ENCODE results near the gene AGPAT2.
A peak's percentile ranks its signal among the peaks of the same experiment; 100 is the strongest.

Gene AGPAT2

GRCh38 chr9:136723362-136723976 is 36.2 kb upstream of the AGPAT2 start:
- H3K36me3 ChIP-seq (ENCODE audit: control insufficient read depth in 2 of 2, insufficient read depth in 1 of 2, low read length in 2 of 2), result peaks cover 0 to 67% of the 10 kb centered on the region in 2 experiments; a peak in 2 of 3 replicates
- no peak overlapping the region for H3K4me3 ChIP-seq (ENCODE audit: low read depth, low read length)
- H3K4me1 ChIP-seq (ENCODE audit: control insufficient read depth, insufficient read depth, low read length), result no peaks in the 10 kb centered on the region; the same call in 1 of the 2 replicates
- POLR2A ChIA-PET, result interaction anchor here (3.8 kb wide), 1 partner anchor 10 kb away, joined by 25 read pairs; the partner anchor contains the start of gene DIPK1B
- H3K9me3 ChIP-seq (ENCODE audit: control insufficient read depth, insufficient read depth, low read depth, low read length), result no peaks in the 10 kb centered on the region
- CTCF ChIA-PET, result interaction anchor here (0.6 to 0.9 kb wide), 3 partner anchors 9 to 55 kb away, joined by 3 to 4 read pairs (median 4); no protein-coding TSS in a partner anchor
- no peak overlapping the region for H3K27ac ChIP-seq (ENCODE audit: extremely low read depth, low read depth, low read length)
- TF ChIP-seq YY1 (tag by site-specific recombination; IDR thresholded peaks at IDR 0.05) (0 out of 2 replicates have a peak, but pooled peaks have one; percentile 35), ZEB2 (tag by site-specific recombination; IDR thresholded peaks at IDR 0.05) (peak; percentile 35; the same call in 1 of the 2 replicates), ZNF214 (tag by site-specific recombination; IDR thresholded peaks at IDR 0.05; ENCODE audit: borderline replicate concordance) (no peak), ZNF341 (tag by site-specific recombination; IDR thresholded peaks at IDR 0.05; ENCODE audit: low read depth) (0 out of 2 replicates have a peak, but pooled peaks have one; percentile 0), PRDM10 (tag by site-specific recombination; IDR thresholded peaks at IDR 0.05) (no peak), ZBTB44 (tag by site-specific recombination; IDR thresholded peaks at IDR 0.05) (peak; percentile 36; the same call in 1 of the 2 replicates), ZNF692 (tag by site-specific recombination; IDR thresholded peaks at IDR 0.05) (no peak), ZNF138 (tag by site-specific recombination; IDR thresholded peaks at IDR 0.05; ENCODE audit: borderline replicate concordance) (no peak), ZBTB48 (tag by site-specific recombination; IDR thresholded peaks at IDR 0.05) (0 out of 2 replicates have a peak, but pooled peaks have one; percentile 22), ZBTB17 (tag by site-specific recombination; IDR thresholded peaks at IDR 0.05) (0 out of 2 replicates have a peak, but pooled peaks have one; percentile 21), ZNF514 (tag by site-specific recombination; IDR thresholded peaks at IDR 0.05) (no peak), ZSCAN23 (tag by site-specific recombination; IDR thresholded peaks at IDR 0.05) (no peak), PATZ1 (tag by site-specific recombination; IDR thresholded peaks at IDR 0.05) (peak; percentile 14; the same call in 1 of the 2 replicates), ZNF571 (tag by site-specific recombination; IDR thresholded peaks at IDR 0.05) (no peak), SCRT2 (tag by site-specific recombination; IDR thresholded peaks at IDR 0.05) (peak; percentile 69), HIC1 (tag by site-specific recombination; IDR thresholded peaks at IDR 0.05) (peak; percentile 83), ZNF600 (tag by site-specific recombination; IDR thresholded peaks at IDR 0.05) (0 out of 2 replicates have a peak, but pooled peaks have one; percentile 56), HOXA7 (CRISPR knock-in tag; IDR thresholded peaks at IDR 0.05; ENCODE audit: borderline replicate concordance) (no peak), BCL6B (tag by site-specific recombination; IDR thresholded peaks at IDR 0.05) (no peak), INSM2 (tag by site-specific recombination; IDR thresholded peaks at IDR 0.05) (no peak), MZF1 (tag by site-specific recombination; IDR thresholded peaks at IDR 0.05; ENCODE audit: borderline replicate concordance) (0 out of 2 replicates have a peak, but pooled peaks have one; percentile 11), ZNF366 (tag by site-specific recombination; conservative IDR thresholded peaks at IDR 0.05) (no peak)
